ENCODE results near the gene ROBO2. TPM values are rescaled to one million over a fixed set of nuclear protein-coding genes. Genes with fewer than 3 reads are reported as not detected.

Gene ROBO2
- total and polyA plus RNA-seq, 12 donors, result 0.04 to 3.5 (median 0.34) TPM; not detected in 3

DNA sequence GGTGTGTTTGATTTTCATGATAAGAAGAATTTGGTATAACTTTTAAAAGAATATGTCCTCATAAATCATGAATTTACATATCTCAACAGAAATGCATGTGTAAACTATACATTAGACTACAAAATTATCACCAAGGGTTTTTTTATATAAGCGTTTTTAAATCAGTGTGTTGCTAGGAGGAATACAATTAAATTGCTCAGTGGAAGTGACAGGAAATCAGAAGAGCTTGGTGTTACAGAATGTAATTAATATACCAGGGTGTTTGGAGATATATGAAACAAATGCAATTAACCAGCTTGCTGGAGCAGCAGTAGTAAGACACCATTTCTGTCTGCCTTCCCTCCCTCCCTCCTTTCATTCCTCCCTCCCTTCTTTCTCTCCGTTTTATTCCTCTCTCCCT is 2.4 kb downstream of the ROBO2 start:
- H3K4me3 ChIP-seq, result no peak overlapping the region
- H3K4me1 ChIP-seq, result peaks cover 0 to 20% (median 10%) of the 10 kb centered on the region in 9 donors
- H3K27ac ChIP-seq, result no peak overlapping the region
- intact Hi-C loops (cut with DNase I), result loop anchor here in 4 of 10 donors (5.0 to 10.0 kb wide), 3 partner anchors 212 to 1600 kb away; no protein-coding TSS in a partner anchor
- ATAC-seq (no peak), DNase-seq (no peak)
- H3K27me3 ChIP-seq, result peaks cover 10 to 69% (median 48%) of the 10 kb centered on the region in 7 donors
- H3K36me3 ChIP-seq, result no peaks in the 10 kb centered on the region
- 68 to 85% methylated on average over 2 of the region's 2 CpGs for WGBS, 2 donors
- TF ChIP-seq, protein P1, sequence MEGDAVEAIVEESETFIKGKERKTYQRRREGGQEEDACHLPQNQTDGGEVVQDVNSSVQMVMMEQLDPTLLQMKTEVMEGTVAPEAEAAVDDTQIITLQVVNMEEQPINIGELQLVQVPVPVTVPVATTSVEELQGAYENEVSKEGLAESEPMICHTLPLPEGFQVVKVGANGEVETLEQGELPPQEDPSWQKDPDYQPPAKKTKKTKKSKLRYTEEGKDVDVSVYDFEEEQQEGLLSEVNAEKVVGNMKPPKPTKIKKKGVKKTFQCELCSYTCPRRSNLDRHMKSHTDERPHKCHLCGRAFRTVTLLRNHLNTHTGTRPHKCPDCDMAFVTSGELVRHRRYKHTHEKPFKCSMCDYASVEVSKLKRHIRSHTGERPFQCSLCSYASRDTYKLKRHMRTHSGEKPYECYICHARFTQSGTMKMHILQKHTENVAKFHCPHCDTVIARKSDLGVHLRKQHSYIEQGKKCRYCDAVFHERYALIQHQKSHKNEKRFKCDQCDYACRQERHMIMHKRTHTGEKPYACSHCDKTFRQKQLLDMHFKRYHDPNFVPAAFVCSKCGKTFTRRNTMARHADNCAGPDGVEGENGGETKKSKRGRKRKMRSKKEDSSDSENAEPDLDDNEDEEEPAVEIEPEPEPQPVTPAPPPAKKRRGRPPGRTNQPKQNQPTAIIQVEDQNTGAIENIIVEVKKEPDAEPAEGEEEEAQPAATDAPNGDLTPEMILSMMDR (IDR thresholded peaks at IDR 0.05), result no peak
- H3K9me3 ChIP-seq, result no peaks in the 10 kb centered on the region

DNA sequence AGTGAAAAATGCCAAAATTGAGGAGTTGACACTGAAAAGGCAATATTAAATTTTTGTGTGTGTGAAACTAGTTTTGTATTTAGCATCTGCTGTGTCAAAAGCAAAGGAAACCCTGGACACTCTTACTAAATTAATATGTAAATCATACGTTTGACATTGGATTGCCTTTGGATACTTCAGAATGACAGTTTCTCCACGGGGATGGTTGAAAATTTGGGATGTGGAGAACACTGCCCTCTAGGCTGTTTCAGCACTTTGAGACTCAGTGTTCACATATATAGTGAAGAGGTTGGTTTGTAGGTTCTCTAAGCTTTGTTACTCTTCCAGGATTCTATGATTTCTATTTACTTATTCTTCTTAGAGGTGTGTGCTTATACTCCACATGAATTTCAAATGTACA is 3.0 kb downstream of the ROBO2 start:
- Histone ChIP-seq H3K27me3 (peaks cover 10 to 69% (median 43%) of the 10 kb centered on the region in 7 donors), H3K36me3 (no peaks in the 10 kb centered on the region), H3K4me3 (no peak overlapping the region), H3K4me1 (peaks cover 0 to 20% (median 10%) of the 10 kb centered on the region in 9 donors), H3K9me3 (no peaks in the 10 kb centered on the region), H3K27ac (no peak overlapping the region)
- WGBS, 2 donors, result 22 to 28% methylated on average over 2 of the region's 2 CpGs
- TF ChIP-seq, protein P1 (IDR thresholded peaks at IDR 0.05), result peak in 2 of 9 donors; percentile 9 to 20
- DNase-seq (no peak), ATAC-seq (no peak)
- intact Hi-C loops (cut with DNase I), result loop anchor here in 4 of 10 donors (5.0 to 10.0 kb wide), 3 partner anchors 212 to 1599 kb away; no protein-coding TSS in a partner anchor

DNA sequence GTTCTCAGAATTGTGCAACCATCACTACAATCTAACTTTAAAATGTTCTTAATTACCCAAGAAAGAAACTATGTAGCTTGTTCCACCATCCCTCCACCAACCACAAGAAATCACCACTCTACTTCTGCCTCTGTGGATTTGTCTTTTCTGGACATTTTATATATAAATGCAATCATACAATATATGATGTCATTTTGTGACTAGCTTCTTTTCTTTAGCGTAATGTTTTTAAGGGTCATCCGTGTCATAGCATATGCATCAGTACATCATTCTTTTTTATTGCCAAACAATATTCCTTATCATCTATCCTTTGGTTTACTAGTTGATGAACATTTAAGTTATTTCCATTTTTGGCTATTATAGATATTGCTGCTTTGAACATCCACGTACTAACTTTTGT is 5.8 kb downstream of the ROBO2 start:
- no peaks in the 10 kb centered on the region for H3K36me3 ChIP-seq
- 96 to 99% methylated on average over 3 of the region's 3 CpGs for WGBS, 2 donors
- H3K27ac ChIP-seq, result no peak overlapping the region
- TF ChIP-seq, protein P1 (IDR thresholded peaks at IDR 0.05), result no peak
- DNase-seq, result no peak
- H3K27me3 ChIP-seq, result peaks cover 4 to 48% (median 15%) of the 10 kb centered on the region in 7 donors
- intact Hi-C loops (cut with DNase I), result loop anchor here in 3 of 10 donors (10.0 kb wide), 2 partner anchors 209 to 1579 kb away; no protein-coding TSS in a partner anchor
- no peaks in the 10 kb centered on the region for H3K9me3 ChIP-seq
- H3K4me1 ChIP-seq, result no peaks in the 10 kb centered on the region
- no peak for ATAC-seq
- no peak overlapping the region for H3K4me3 ChIP-seq

DNA sequence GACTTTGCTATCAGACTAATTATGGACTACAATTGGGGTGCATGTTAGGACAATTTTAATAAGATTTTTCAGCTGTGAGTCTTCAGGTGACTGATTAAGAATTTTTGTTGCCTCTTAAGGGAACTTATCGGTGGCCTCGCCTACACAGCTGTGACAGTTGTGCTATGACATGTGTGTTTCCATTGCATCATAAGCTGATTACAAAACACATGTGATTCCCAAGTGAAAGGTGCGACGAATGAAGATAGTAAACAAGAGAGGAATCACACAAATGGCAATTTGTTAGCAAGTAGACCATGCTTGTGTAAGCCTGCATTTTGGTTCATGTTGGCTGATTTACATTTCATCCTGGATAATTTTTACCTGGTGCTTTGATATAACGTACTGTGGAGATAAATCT is 8.3 kb downstream of the ROBO2 start:
- no peak overlapping the region for H3K27ac ChIP-seq
- peaks cover 0 to 23% (median 4%) of the 10 kb centered on the region in 7 donors for H3K27me3 ChIP-seq
- DNase-seq, result no peak
- no peak for ATAC-seq
- 87 to 89% methylated on average over 5 of the region's 5 CpGs for whole genome bisulfite sequencing, 2 donors
- no peaks in the 10 kb centered on the region for H3K36me3 ChIP-seq
- TF ChIP-seq, protein P1 (IDR thresholded peaks at IDR 0.05), result no peak
- H3K9me3 ChIP-seq, result no peaks in the 10 kb centered on the region
- no peaks in the 10 kb centered on the region for H3K4me1 ChIP-seq
- intact Hi-C loops (cut with DNase I), result loop anchor here in 3 of 10 donors (10.0 kb wide), 2 partner anchors 207 to 1577 kb away; no protein-coding TSS in a partner anchor
- H3K4me3 ChIP-seq, result no peak overlapping the region
